COLO668 (cell line): ENCODE measurements around the gene OR2F1.

Experiments used
- DNase-seq: peaks from one replicate; lab custom pipeline; 2025; ENCODE audit not compliant: unreplicated experiment; lab: John Stamatoyannopoulos, UW

The OR2F1 gene, protein sequence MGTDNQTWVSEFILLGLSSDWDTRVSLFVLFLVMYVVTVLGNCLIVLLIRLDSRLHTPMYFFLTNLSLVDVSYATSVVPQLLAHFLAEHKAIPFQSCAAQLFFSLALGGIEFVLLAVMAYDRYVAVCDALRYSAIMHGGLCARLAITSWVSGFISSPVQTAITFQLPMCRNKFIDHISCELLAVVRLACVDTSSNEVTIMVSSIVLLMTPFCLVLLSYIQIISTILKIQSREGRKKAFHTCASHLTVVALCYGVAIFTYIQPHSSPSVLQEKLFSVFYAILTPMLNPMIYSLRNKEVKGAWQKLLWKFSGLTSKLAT

GRCh38 chr7:143954544-143954943 lies at the start of gene OR2F1:
TSS of gene OR2F1 (plus strand) at chr7:143954844. CDS start at chr7:143959971, 5,127 bp downstream.
- DNase-seq = no peak

GRCh38 chr7:143905509-143905908 lies 49.1 kb upstream of the OR2F1 start:
- DNase-seq = no peak

DNA sequence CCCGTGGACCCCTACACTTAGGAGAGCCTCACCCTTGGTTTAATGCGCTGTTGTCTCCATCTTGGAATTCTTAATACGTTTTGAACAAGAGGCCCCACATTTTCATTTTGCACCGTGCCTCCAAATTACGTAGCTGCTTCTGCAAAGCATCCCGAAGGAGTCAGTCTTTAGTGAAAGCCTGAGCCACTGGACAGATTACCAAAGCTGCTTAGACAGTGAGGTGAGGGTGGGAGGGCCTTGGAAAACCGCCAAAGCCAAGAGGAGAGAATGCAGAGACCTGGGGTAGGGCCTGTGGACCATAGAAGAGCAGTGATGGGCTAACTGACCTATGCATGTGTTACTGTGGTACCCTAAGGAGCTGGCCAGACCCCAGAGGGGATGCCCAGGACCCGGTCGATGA lies 48.5 kb upstream of the OR2F1 start:
- no peak for DNase-seq

DNA sequence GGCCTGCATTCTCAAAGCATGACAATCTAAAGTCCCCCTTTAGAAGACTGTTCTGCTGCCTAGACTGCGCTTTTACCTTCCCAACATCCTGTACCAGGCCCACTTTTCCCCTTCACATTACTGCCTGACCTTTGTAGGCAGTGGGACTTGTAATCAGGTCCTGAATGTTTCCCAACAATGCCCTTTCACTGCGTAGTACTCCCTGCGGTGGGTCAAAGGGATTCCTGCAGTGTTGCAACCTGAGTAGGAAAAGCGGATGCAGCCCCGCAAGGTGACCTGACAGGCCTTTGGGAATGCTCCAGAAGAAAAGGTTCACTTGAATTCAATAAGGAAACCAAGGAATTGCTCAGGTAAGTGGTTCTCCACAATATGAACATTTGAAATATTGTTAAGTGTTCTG lies 47.7 kb upstream of the OR2F1 start:
- DNase-seq = no peak

GRCh38 chr7:143908120-143908519 lies 46.5 kb upstream of the OR2F1 start:
- no peak for DNase-seq

- no peak for DNase-seq
These were observed 44.8 kb upstream of the OR2F1 start for GRCh38 chr7:143909863-143910262.

DNA sequence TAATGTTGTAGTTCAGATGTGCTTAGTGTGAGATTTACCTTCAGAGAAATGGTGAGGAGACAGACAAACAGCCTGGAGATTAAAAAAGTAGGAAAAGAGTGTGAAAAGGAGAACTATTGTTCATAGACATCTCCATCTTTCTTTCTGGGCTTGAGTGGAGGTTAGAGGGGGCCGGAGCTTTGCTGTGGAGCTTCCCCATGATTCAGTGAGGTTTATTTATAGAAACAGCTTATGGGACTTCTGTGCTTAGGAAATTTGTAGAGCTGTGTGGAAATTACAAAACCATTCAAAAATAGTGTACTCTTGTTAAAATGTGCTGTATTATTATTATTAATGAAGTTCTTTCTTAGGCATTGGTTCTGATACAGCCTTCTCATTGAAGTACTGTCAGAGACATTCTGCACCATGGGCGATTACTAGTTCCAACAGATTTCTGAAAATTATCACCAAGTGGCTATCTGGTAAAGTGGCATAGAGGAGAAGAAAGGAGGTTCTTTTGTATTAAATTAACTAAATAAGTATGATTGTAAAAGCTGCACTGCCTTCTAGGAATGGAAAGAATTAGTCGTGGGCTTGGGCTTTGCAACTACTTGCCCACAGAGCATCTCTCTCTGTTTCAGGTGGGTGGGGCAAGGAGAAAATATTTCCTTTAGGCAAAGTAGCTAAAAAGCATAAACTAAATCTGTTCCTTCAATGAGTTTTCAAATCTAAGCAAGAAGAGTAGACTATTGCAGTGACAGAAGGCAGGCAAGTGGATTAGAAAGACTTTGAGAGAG lies 44.0 kb upstream of the OR2F1 start:
- DNase-seq = no peak

DNA sequence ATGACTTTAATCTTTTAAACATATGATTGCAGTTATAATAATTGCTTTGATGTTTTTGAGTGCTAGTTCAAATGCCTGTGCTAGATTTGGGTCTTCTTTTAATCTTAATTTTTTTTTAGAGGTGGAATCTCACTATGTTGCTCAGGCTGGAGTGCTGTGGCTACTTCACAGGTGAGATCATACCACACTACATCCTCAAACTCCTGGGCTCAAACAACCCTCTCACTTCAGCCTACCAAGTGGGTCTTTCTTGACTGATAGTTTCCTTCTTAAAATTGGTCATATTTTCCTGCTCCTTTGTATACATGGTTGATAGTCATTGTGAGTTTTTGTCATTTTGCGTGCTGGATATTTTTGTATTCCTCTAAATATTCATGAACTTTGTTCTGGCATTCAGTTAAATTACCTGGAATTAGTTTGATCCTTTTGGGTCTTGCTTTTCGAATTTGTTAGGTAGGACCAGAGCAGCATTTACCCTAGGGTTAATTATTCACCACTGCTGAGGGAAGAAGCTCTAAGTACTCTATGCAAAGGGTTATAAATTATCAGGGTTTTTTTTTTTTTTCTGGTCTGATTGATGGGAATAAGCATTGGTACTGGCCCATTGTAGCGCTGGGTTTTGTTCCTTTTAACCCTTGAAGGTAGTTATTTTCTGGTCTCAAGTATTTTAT lies 40.6 kb upstream of the OR2F1 start:
- no peak for DNase-seq

DNA sequence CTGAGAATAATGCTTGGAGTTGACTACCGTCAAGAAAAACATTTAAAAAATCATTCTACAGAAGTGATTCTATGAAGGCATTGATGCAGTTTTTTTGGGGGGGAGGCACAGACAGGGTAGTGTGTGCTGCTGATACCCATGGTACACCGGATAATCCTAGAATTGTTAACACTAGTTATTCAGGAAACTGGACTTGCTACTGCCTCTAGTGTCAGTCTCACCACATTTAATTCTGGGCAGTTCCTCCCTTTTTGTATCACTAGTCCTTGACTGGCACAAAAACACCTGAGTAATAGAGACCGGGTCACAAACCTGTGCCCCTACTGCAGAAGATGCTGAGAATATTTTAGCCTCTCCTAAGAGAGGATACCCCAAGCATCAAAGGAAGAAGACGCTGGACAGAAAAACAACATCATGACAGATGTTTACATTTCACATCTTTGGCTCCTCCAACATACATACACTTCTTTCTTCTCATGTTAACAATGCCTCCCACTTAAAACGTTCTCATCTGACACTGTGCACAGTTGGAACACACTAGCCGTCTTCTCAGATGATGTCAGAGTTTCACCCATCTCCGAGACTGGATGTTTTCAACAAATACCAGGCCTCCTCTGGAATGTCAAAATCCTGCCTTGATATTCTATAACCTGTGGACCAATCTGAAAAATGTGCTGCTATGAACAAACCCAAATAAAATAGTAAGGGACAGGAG lies 39.5 kb upstream of the OR2F1 start:
- DNase-seq = no peak

- no peak for DNase-seq
These were observed 29.8 kb upstream of the OR2F1 start for GRCh38 chr7:143924851-143925250.

- DNase-seq = no peak
These were observed 25.3 kb upstream of the OR2F1 start for GRCh38 chr7:143929224-143929920.

GRCh38 chr7:143931739-143932138 lies 22.9 kb upstream of the OR2F1 start:
- DNase-seq = no peak

- DNase-seq = no peak
These were observed 19.9 kb upstream of the OR2F1 start, which contains the start of gene OR2F2 for GRCh38 chr7:143934526-143935325. TSS of gene OR2F2 (plus strand) at chr7:143935233. CDS start at chr7:143935233, 0 bp downstream.

GRCh38 chr7:143936087-143937009 lies 18.3 kb upstream of the OR2F1 start:
- DNase-seq = no peak

DNA sequence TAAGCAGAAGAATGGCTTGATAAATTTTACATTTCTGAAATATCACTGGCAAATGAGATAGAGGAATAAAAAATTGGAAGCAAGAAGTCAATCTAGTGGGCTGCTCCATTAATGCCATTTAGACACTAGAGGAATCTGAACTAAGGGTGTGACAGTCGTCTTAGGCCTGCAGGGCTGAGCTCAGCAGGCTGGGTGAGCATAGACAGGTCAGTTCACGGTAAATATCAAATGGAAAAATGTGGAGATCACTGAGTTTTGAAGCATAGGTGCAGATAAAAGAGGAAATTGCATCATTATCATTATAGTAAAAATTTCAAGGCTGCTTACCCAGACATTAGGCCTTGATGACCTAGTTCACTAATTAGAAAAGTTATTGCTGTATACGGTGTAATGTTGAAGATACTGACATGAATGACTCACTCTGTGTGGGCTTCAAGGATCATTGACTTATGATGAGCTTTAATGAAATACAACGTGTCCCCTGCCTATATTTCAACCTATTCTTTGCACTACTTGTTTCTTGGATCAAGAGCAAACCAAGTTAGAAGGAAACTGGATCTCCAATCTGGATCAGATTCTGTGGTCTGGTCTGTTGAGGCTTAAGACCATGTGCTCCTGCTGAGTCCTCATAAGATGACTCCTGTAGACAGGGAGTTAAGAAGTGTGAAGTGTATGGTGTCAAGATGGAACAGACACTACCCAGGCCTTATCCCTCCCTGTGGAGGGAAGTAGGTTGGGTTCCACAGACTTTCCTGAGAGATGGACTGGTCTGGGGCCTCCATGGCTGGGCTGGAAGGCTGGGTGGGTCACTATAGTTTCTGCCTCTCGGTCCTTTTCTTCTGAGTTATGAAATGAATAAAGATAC lies 16.0 kb upstream of the OR2F1 start:
- no peak for DNase-seq

- no peak for DNase-seq
These were observed 9.2 kb upstream of the OR2F1 start for GRCh38 chr7:143945423-143945822.

GRCh38 chr7:143947111-143947510 lies 7.5 kb upstream of the OR2F1 start:
- DNase-seq = no peak

GRCh38 chr7:143948733-143949132 lies 5.9 kb upstream of the OR2F1 start:
- DNase-seq = no peak
